Uterus (tissue), 2 donors: ENCODE data around the gene NRL.

Experiments
- CTCF ChIP-seq, 4 experiments: fragments of 200-600 bp in 2 of 4; fragments of 450-650 bp in 2 of 4; sonication (generic) in 2 of 4; IDR thresholded peaks; one replicate each; pipeline ENCODE4 v1.5.1; 2016 to 2019; ENCODE audit warnings: antibody characterized with exemption in 4 of 4, mild to moderate bottlenecking in 2 of 4, moderate library complexity in 1 of 4
- POLR2A ChIP-seq, 2 donors: fragments of 450-650 bp; IDR thresholded peaks; one replicate each; pipeline ENCODE4 v1.6.1; 2016; ENCODE audit warnings: antibody characterized with exemption in 2 of 2, mild to moderate bottlenecking in 1 of 2, moderate library complexity in 1 of 2

GRCh38 chr14:24037658-24038037, 77.1 kb downstream of the NRL start:
- TF ChIP-seq CTCF (IDR thresholded peaks at IDR 0.05) (no peak), POLR2A (IDR thresholded peaks at IDR 0.05) (no peak)
